ENCODE results near the gene CAPN15. TPM values are rescaled to one million over a fixed set of nuclear protein-coding genes. Genes with fewer than 3 reads are reported as not detected.

Gene CAPN15
- 30.1 and 60.1 TPM in 2 replicates for total RNA-seq

GRCh38 chr16:527015-527903, at the start of gene CAPN15:
Gene CAPN15 (plus strand): TSS chr16:527712. CDS start chr16:546839, 19,127 bp downstream.

DNA sequence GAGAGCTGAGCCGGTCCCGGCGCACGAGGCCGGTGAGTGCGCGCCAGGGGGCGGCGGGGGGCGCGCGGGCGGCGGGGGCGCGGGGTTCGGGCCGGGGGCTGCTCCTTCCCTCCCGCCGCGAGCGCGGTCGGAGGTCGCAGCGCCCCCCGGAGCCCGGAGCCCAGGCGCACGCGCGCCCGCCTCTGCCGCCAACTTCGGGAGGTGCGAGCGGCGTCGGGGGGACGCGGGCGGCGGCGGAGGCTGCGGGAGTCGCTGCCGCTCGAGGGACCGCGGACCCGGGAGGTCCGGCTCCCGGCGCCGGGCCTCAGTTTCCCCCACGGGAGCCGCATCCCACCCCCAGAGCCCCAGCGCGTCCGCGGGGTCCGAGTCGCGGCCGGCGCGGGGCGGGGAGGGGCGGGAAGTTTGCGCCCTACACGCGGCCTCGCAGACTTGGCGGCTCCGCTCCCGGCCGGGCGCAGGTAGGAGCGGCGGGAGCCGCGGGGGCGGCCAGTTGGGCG, 32.7 kb downstream of the CAPN15 start, which contains the start of gene PRR35:
PRR35 (plus strand) TSS at position 191 of the 497 bp plus-strand sequence. CDS start 2,901 bp downstream, outside the sequence.

DNA sequence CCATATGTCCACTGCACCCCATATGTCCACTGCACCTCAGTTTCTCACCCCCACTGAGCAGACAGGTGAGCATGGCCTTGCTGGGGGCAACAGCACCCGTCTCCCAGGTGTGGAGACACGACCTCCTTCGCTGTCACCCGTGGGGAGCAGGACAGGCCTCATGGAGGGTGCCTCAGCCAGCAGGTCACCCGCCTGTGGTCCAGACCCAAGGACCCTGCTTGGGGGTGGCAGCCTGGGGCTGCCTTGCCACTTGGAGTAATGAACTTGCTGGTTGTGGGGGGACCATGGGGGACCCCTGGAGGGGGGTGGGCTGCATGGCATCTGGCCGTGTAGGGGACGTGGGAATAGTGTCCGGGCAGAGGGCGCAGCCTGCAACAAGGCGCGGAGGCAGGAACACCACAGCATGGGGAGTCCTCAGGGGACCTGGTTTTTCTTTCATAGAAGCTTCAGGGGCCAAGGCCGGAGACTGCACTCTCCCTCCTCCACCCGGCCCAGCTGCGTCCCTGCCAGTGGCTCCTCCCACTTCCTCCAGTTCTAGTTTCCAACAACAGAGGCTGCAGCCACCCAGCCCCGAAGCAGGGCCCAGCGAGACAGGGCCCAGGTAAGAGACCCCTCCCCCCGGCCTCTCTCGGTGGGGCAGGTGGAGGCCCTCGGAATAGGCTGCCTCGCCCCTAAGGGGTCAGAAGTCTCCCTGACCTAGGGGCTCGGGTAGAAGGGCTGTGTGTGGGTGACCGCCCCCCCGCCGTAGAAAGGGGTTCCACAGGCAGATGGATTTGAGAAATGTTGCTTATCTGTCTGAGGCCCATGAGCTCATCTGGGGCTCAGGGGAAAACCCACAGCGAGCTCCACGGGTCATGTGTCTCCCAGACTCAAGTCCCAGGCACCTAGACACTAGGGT, 39.2 kb downstream of the CAPN15 start, which contains the start of gene NHLRC4:
NHLRC4 (plus strand) TSS at position 531 of the 898 bp plus-strand sequence. CDS start 1,043 bp downstream, outside the sequence.

DNA sequence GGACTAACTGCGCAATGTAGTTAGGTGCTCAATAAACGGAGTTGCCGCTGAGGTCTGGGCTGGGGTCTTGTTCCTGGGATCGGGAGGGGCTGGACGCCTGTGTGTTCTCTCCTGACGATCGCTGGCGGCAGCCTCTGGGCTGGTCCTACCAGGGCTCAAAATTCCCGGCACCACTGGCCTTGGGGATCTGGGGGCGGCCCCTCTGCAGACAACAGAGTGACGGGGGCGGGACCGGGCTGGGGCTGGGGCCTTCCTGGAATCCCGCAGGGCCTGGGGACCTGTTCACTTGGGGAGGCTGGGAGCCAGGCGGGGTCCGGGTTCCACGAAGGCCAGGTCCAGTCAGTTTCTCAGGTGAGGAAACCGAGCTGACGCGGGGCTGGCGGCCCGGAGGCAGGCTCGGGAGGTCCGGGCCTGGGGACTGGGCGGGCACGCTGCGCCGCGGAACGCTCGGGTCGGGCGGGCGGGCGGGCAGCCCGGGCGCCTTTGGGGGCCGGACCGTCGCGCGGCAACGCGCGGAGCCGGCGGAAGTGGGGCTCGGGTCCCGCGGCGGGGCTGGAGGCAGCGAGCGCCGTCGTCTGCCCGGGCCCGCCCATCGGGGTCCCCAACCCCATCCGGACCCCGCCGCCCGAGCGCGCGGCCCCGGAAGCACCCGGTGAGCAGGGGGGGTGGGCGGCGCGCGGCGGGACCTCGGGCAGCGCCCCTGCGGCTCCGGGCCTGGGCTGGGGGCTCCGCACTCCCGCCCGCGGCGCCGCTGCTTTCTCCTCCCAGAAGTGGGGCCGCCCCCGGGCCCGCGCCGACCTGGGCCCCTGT, 42.1 kb downstream of the CAPN15 start, which contains the start of gene PIGQ:
PIGQ (plus strand) TSS at position 524 of the 810 bp plus-strand sequence. CDS start 4,107 bp downstream, outside the sequence.

DNA sequence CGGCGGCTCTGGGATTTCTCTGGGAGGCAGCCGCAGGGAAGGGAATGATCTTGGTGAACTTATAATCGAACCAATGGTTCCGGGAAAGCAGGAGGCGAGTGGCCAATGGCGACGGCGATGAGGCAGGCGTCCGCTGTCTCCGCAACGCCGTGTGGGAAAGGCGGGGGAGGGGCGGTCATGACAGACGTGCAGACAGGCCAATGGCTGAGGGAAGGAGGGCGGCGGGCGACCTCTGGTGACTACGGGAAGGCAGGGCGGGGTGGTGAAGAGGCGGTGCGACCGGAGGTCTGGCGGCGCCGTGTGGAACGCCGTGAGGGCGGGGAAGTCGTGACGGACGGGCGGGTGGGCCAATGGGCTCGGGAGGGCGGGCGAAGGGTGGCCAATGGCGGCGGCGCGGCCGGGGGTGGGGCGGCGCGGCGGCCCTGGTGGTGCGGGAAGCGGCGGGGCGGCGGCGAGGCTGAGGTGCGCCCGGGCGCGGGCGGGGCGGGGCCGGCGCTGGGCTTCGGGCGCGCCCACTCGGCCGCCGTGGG, 62.2 kb downstream of the CAPN15 start, which contains the start of gene RAB40C:
RAB40C (plus strand) TSS at position 409 of the 530 bp plus-strand sequence. CDS start 226 bp downstream, outside the sequence.

Other genes with a start within 250 kb of the CAPN15 start
- 0.34 TPM in 1 of 2 replicates, not detected in the other for gene ARHGDIG, start 247.1 kb upstream of the CAPN15 start, total RNA-seq
- 0.34 TPM in 1 of 2 replicates, not detected in the other for gene PDIA2, start 244.5 kb upstream of the CAPN15 start, total RNA-seq
- 33.8 and 66.4 TPM in 2 replicates for gene AXIN1, start 175.0 kb upstream of the CAPN15 start, total RNA-seq
- 46.4 and 98.8 TPM in 2 replicates for gene MRPL28, start 157.2 kb upstream of the CAPN15 start, total RNA-seq
- gene PGAP6, start 145.7 kb upstream of the CAPN15 start, total RNA-seq: 34.9 and 56.9 TPM in 2 replicates
- gene NME4, start 130.5 kb upstream of the CAPN15 start, total RNA-seq: 23.9 and 52.0 TPM in 2 replicates
- gene DECR2, start 125.8 kb upstream of the CAPN15 start, total RNA-seq: 4.8 and 8.5 TPM in 2 replicates
- 6.5 and 24.7 TPM in 2 replicates for gene RAB11FIP3, start 102.1 kb upstream of the CAPN15 start, total RNA-seq
- gene PRR35, start 32.7 kb downstream of the CAPN15 start, total RNA-seq: under 0.01 TPM in 1 of 2 replicates, not detected in the other
- 0.14 and 0.68 TPM in 2 replicates for gene NHLRC4, start 39.3 kb downstream of the CAPN15 start, total RNA-seq
- 13.7 and 34.0 TPM in 2 replicates for gene PIGQ, start 42.3 kb downstream of the CAPN15 start, total RNA-seq
- 14.4 and 18.3 TPM in 2 replicates for gene RAB40C, start 62.4 kb downstream of the CAPN15 start, total RNA-seq
- gene WFIKKN1, start 103.3 kb downstream of the CAPN15 start, total RNA-seq: under 0.01 and 0.71 TPM in 2 replicates
- gene METTL26, start 108.6 kb downstream of the CAPN15 start, total RNA-seq: 57.2 and 62.5 TPM in 2 replicates
- gene MCRIP2, start 114.1 kb downstream of the CAPN15 start, total RNA-seq: 19.8 and 27.0 TPM in 2 replicates
- 4.1 and 13.5 TPM in 2 replicates for gene WDR90, start 121.7 kb downstream of the CAPN15 start, total RNA-seq
- 47.8 and 49.3 TPM in 2 replicates for gene RHOT2, start 140.4 kb downstream of the CAPN15 start, total RNA-seq
- 4.7 and 6.2 TPM in 2 replicates for gene RHBDL1, start 148.0 kb downstream of the CAPN15 start, total RNA-seq
- 119 and 126 TPM in 2 replicates for gene STUB1, start 152.7 kb downstream of the CAPN15 start, total RNA-seq
- gene JMJD8, start 156.6 kb downstream of the CAPN15 start, total RNA-seq: 16.1 and 17.8 TPM in 2 replicates
- gene WDR24, start 162.7 kb downstream of the CAPN15 start, total RNA-seq: 5.5 and 8.9 TPM in 2 replicates
- 1.4 and 1.7 TPM in 2 replicates for gene FBXL16, start 178.1 kb downstream of the CAPN15 start, total RNA-seq
- gene METRN, start 187.4 kb downstream of the CAPN15 start, total RNA-seq: 81.3 and 81.4 TPM in 2 replicates
- 10.0 and 20.5 TPM in 2 replicates for gene ANTKMT, start 193.4 kb downstream of the CAPN15 start, total RNA-seq
- gene CCDC78, start 198.7 kb downstream of the CAPN15 start, total RNA-seq: 1.0 and 1.6 TPM in 2 replicates
- gene HAGHL, start 199.4 kb downstream of the CAPN15 start, total RNA-seq: 18.4 and 24.3 TPM in 2 replicates
- gene CIAO3, start 213.3 kb downstream of the CAPN15 start, total RNA-seq: 35.3 and 44.8 TPM in 2 replicates
- gene MSLN, start 233.0 kb downstream of the CAPN15 start, total RNA-seq: 13.0 and 40.5 TPM in 2 replicates

All from nasal cavity respiratory epithelium epithelial cell of viscerocranial mucosa (primary cell).